IgD-negative memory B cell (primary cell): ENCODE data around the gene FGF12. TPM values are rescaled to one million over a fixed set of nuclear protein-coding genes. Genes with fewer than 3 reads are reported as not detected.
"Not testable (repeated sequence)": the region's sequence is repeated elsewhere in the genome, so short reads cannot be mapped to it uniquely, and the experiment has no call there.

Experiments
- H3K27ac Mint-ChIP-seq, 3 donors: one replicate each; pipeline ENCODE4 v1.8.0; 2020 to 2022; ENCODE audit warnings: mild to moderate bottlenecking in 3 of 3, mixed read lengths in 3 of 3, moderate library complexity in 1 of 3
- H3K27me3 Mint-ChIP-seq: one replicate; pipeline ENCODE4 v1.8.0; 2021; ENCODE audit warnings: mixed read lengths
- H3K36me3 Mint-ChIP-seq: one replicate; pipeline ENCODE4 v1.8.0; 2020; ENCODE audit warnings: mild to moderate bottlenecking, mixed read lengths
- H3K4me1 Mint-ChIP-seq, 3 donors: one replicate each; pipeline ENCODE4 v1.8.0; 2020 to 2022; ENCODE audit warnings: mixed read lengths in 3 of 3, mild to moderate bottlenecking in 1 of 3
- H3K4me3 Mint-ChIP-seq, 4 donors: one replicate each; pipeline ENCODE4 v1.8.0; 2020 to 2022; ENCODE audit warnings: mild to moderate bottlenecking in 4 of 4, mixed read lengths in 4 of 4, moderate library complexity in 3 of 4
- H3K9me3 Mint-ChIP-seq, 3 donors: one replicate each; pipeline ENCODE4 v1.8.0; 2020 to 2021; ENCODE audit warnings: mixed read lengths in 3 of 3, mild to moderate bottlenecking in 1 of 3
- polyA plus RNA-seq: library from polyadenylated mRNA; unstranded; fragments of 300-500 nt; fragmentation: Illumina TruSeq; gene quantifications from one replicate; pipeline ENCODE4 v1.2.3, GENCODE V29; 2021

FGF12 gene
- polyA plus RNA-seq, result 0.38 TPM

DNA sequence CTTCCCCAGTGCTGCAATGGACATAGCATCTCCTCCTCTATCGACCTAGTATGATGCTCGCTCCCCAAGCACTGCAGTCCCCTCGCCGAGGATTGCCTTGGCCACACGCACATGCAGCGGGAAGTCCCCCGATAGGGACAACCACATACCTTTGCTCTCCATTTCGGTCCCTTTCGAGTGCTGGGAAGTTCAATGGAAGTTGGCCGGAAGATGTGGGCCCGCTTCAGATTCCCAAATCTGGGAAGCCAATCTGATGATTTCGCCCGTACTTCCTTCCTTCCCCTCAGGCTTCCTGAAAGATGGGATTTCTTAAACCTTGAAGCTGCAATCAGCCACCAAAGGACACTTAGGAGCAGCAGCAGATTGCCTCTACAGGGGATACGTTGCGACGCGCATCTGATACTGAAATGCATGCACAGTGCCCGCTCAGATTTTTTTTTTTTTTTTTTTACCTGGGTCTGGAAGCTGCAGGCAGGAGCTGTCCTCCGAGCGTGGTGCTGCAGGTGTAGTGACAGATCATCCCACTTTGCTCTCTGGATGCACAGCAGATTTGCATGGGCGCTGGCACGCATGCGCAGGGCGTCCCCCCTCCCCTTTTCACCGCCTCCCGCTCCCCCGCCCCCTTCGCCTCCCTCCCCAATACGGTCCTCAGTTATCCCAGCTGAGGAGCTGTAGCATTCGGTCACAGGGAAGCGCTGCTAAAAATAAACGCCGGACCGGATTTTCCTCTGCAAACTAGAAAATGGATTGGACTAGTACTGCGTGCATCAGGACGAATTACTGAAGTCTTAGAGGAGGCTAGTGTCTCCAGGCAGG is at the start of gene FGF12:
TSS of gene FGF12 (minus strand) at position 510 of the 816 bp plus-strand sequence.
- H3K27ac Mint-ChIP-seq, result no peak within 1 kb of the TSS
- H3K9me3 Mint-ChIP-seq, result peaks cover 0 to 1% (median 0%) of the 10 kb centered on the region in 3 donors
- peaks cover 0 to 6% (median 2%) of the 10 kb centered on the region in 3 donors for H3K4me1 Mint-ChIP-seq
- peaks cover 9% of the 10 kb centered on the region for H3K27me3 Mint-ChIP-seq
- no peak within 1 kb of the TSS for H3K4me3 Mint-ChIP-seq
- H3K36me3 Mint-ChIP-seq, result no peaks in the 10 kb centered on the region

GRCh38 chr3:192774341-192774740 is 47.0 kb upstream of the FGF12 start:
- not testable (repeated sequence) for H3K36me3 Mint-ChIP-seq, H3K27ac Mint-ChIP-seq, H3K4me3 Mint-ChIP-seq, H3K4me1 Mint-ChIP-seq, H3K27me3 Mint-ChIP-seq
- H3K9me3 Mint-ChIP-seq, result peaks cover 8 to 10% (median 10%) of the 10 kb centered on the region in 3 donors

- Mint-ChIP-seq H3K9me3 (peaks cover 8 to 10% (median 8%) of the 10 kb centered on the region in 3 donors), H3K4me3 (no peak overlapping the region), H3K4me1 (peaks cover 0 to 2% (median 0%) of the 10 kb centered on the region in 3 donors), H3K27ac (no peak overlapping the region), H3K27me3 (no peaks in the 10 kb centered on the region), H3K36me3 (peaks cover 4% of the 10 kb centered on the region)
These were observed 45.0 kb upstream of the FGF12 start for GRCh38 chr3:192772240-192772894.

DNA sequence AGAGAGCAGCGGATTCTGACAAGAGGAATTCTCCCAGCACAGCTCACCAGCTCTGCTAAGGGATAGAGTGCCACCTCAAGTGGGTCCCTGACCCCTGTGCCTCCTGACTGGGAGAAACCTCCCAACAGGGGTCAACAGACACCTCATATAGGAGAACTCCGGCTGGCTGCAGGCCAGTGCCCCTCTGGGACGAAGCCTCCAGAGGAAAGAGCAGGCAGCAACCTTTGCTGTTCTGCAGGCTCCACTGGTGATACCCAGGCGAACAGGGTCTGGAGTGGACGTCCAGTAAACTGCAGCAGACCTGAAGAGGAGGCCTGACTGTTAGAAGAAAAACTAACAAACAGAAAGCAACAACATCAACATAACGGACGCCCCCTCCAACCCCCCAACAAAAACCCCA is 31.3 kb upstream of the FGF12 start:
- H3K4me3 Mint-ChIP-seq, result no peak overlapping the region
- no peaks in the 10 kb centered on the region for H3K27me3 Mint-ChIP-seq
- H3K9me3 Mint-ChIP-seq, result peaks cover 0 to 11% (median 0%) of the 10 kb centered on the region in 3 donors
- no peaks in the 10 kb centered on the region for H3K36me3 Mint-ChIP-seq
- no peaks in the 10 kb centered on the region for H3K4me1 Mint-ChIP-seq
- H3K27ac Mint-ChIP-seq, result no peak overlapping the region

DNA sequence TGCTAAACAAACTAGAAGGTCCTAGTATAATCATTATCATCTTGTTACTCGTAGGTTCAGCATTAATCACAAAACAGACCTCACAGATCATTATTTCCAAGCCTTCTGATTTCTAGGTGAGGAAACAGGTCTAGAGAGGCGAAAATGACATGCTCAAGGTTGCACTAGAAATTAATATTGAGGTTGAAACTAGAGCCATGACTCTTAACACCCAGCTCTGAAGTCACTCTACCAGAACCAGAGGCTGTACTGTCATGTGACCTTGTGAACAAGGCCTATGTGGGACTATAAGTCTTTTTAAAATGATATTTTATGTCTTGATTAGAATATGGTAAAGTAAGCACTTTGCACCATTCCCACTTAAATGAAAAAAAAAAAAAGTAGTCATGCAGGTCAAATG is 23.8 kb upstream of the FGF12 start:
- no peaks in the 10 kb centered on the region for H3K36me3 Mint-ChIP-seq
- peaks cover 2% of the 10 kb centered on the region for H3K27me3 Mint-ChIP-seq
- no peak overlapping the region for H3K27ac Mint-ChIP-seq
- H3K4me3 Mint-ChIP-seq, result no peak overlapping the region
- no peaks in the 10 kb centered on the region for H3K4me1 Mint-ChIP-seq
- H3K9me3 Mint-ChIP-seq, result peaks cover 0 to 2% (median 0%) of the 10 kb centered on the region in 3 donors

DNA sequence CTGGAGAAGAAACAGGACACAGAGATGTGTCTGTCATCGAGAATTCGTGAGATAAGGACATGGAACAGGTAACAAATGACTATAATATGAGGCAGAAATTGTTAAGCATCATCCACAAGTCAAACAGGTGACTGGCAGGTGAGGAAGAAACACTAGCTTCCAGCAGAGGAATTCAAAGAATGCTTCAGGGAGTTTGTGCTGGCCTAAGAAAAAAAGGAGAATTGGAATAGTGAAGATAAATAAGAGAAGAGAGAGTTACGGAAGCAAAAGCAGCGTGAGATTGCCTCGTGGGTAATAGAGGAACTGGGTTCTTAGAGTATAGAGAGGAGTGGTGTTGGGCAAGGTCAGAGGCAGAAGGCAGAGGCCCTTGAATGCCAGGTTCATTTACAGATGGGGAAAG is 22.9 kb upstream of the FGF12 start:
- no peaks in the 10 kb centered on the region for H3K36me3 Mint-ChIP-seq
- no peak overlapping the region for H3K4me3 Mint-ChIP-seq
- H3K27me3 Mint-ChIP-seq, result peaks cover 3% of the 10 kb centered on the region
- H3K4me1 Mint-ChIP-seq, result no peaks in the 10 kb centered on the region
- peaks cover 0 to 2% (median 0%) of the 10 kb centered on the region in 3 donors for H3K9me3 Mint-ChIP-seq
- no peak overlapping the region for H3K27ac Mint-ChIP-seq

DNA sequence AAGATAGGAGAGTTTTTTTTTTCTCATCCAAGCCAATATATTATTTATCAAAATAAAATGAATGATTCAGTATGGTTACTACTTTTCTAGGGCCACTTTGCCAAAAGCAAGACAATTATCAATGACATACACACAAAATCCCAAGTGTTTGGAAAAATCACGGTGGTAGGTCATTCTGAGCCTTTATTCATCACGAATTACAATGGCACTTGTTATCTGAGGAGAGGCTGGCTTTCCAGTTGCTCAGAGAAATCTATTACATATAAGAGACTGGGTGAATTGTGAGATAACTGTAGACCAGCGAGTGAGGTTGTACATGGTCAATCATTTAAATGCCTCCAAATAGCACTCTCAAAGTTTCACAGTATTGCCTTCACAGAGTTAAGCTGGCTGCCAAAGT is 20.4 kb upstream of the FGF12 start:
- Mint-ChIP-seq H3K4me3 (no peak overlapping the region), H3K27ac (no peak overlapping the region), H3K27me3 (peaks cover 4% of the 10 kb centered on the region), H3K4me1 (no peaks in the 10 kb centered on the region), H3K36me3 (no peaks in the 10 kb centered on the region), H3K9me3 (peaks cover 0 to 2% (median 0%) of the 10 kb centered on the region in 3 donors)

DNA sequence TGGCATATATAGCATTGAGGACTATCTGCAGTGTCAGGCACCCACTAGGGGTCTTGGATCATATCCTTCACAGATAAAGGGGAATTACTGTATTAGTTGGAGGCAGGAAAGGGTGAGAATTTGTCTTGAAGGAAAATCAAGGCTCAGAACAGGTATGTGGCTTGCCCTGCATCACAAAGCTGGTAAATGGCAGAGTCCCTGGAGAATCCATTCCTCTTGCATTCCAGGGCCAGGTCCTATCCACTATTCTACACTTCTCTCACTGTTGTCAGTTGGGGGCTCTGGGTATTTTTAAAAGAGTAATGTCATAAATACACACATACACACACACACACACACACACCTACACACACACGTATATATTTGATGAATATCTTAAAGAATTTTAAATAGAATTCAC is 19.8 kb upstream of the FGF12 start:
- Mint-ChIP-seq H3K36me3 (no peaks in the 10 kb centered on the region), H3K4me1 (no peaks in the 10 kb centered on the region), H3K4me3 (peak overlapping the region in 1 of 4 donors; percentile 29), H3K27ac (no peak overlapping the region), H3K9me3 (peaks cover 0 to 2% (median 0%) of the 10 kb centered on the region in 3 donors), H3K27me3 (peaks cover 3% of the 10 kb centered on the region)

GRCh38 chr3:192745150-192745549 is 17.8 kb upstream of the FGF12 start:
- Mint-ChIP-seq H3K9me3 (peaks cover 0 to 2% (median 0%) of the 10 kb centered on the region in 3 donors), H3K36me3 (no peaks in the 10 kb centered on the region), H3K4me3 (peak overlapping the region in 1 of 4 donors; percentile 32), H3K27ac (no peak overlapping the region), H3K4me1 (no peaks in the 10 kb centered on the region), H3K27me3 (peaks cover 3% of the 10 kb centered on the region)

DNA sequence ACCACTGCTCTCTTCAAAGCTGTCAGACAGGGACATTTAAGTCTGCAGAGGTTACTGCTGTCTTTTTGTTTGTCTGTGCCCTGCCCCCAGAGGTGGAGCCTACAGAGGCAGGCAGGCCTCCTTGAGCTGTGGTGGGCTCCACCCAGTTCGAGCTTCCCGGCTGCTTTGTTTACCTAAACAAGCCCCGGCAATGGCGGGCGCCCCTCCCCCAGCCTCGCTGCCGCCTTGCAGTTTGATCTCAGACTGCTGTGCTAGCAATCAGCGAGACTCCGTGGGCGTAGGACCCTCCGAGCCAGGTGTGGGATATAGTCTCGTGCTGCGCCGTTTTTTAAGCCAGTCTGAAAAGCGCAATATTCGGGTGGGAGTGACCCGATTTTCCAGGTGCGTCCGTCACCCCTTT is 17.3 kb upstream of the FGF12 start:
- H3K4me3 Mint-ChIP-seq, result peak overlapping the region in 1 of 4 donors; percentile 75
- not testable (repeated sequence) for H3K36me3 Mint-ChIP-seq

GRCh38 chr3:192737506-192737905 is 10.2 kb upstream of the FGF12 start:
- no peak overlapping the region for H3K4me3 Mint-ChIP-seq
- no peak overlapping the region for H3K27ac Mint-ChIP-seq
- H3K4me1 Mint-ChIP-seq, result no peaks in the 10 kb centered on the region
- no peaks in the 10 kb centered on the region for H3K36me3 Mint-ChIP-seq
- no peaks in the 10 kb centered on the region for H3K27me3 Mint-ChIP-seq
- peaks cover 0 to 2% (median 0%) of the 10 kb centered on the region in 3 donors for H3K9me3 Mint-ChIP-seq

More for the DNA sequence above, 17.3 kb upstream of the FGF12 start:
- H3K9me3 Mint-ChIP-seq, H3K27ac Mint-ChIP-seq, H3K4me1 Mint-ChIP-seq, H3K27me3 Mint-ChIP-seq: not testable (repeated sequence)

DNA sequence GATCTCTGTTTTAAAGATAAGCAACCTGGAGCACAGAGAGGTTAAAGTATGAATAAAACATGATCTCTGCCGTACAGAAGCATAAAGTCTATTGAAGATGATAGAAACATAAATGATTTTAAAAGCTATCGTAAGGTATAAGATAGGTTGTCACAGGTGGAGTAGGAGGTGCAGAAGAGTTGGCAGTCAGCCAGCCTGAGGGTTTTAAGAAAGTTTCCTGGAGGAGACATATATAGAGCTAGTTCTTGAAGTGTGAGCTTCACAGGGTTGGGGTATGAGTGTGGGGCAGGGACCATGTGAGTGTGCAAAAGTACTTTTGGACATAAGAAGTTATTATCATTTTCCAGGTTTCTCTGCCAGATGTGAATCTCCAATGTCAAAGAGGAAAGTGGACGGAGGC is 3.9 kb upstream of the FGF12 start:
- no peak overlapping the region for H3K27ac Mint-ChIP-seq
- peaks cover 9% of the 10 kb centered on the region for H3K27me3 Mint-ChIP-seq
- no peaks in the 10 kb centered on the region for H3K36me3 Mint-ChIP-seq
- peaks cover 0 to 2% (median 0%) of the 10 kb centered on the region in 3 donors for H3K9me3 Mint-ChIP-seq
- no peak overlapping the region for H3K4me3 Mint-ChIP-seq
- H3K4me1 Mint-ChIP-seq, result peaks cover 0 to 6% (median 2%) of the 10 kb centered on the region in 3 donors

DNA sequence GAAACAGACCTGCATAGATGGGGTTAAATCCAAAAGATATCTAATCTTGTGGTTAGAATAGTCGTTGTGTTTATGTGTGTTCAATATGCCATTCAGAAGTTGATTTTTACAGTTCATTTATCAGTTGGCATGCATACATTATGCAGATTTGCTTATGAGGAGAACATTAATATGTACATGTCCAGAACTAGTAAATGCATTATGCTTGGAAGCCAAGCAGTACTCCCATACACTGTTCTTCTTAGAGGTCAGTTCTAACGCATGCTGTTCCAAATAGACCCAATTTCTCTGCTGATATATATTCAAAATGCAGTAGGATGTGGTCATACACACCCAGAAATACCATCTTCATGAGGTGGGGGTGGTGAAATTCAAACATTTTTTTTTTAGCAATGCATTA is 956 bp downstream of the FGF12 start:
- H3K4me1 Mint-ChIP-seq, result peaks cover 0 to 6% (median 2%) of the 10 kb centered on the region in 3 donors
- H3K9me3 Mint-ChIP-seq, result peaks cover 0 to 1% (median 0%) of the 10 kb centered on the region in 3 donors
- H3K36me3 Mint-ChIP-seq, result no peaks in the 10 kb centered on the region
- H3K4me3 Mint-ChIP-seq, result no peak overlapping the region
- H3K27ac Mint-ChIP-seq, result no peak overlapping the region
- peaks cover 9% of the 10 kb centered on the region for H3K27me3 Mint-ChIP-seq

GRCh38 chr3:192719964-192720363 is 7.4 kb downstream of the FGF12 start:
- Mint-ChIP-seq H3K4me3 (no peak overlapping the region), H3K27me3 (peaks cover 4% of the 10 kb centered on the region), H3K36me3 (no peaks in the 10 kb centered on the region), H3K9me3 (no peaks in the 10 kb centered on the region), H3K27ac (no peak overlapping the region), H3K4me1 (no peaks in the 10 kb centered on the region)

GRCh38 chr3:192718156-192718555 is 9.2 kb downstream of the FGF12 start:
- no peaks in the 10 kb centered on the region for H3K4me1 Mint-ChIP-seq
- no peak overlapping the region for H3K4me3 Mint-ChIP-seq
- no peak overlapping the region for H3K27ac Mint-ChIP-seq
- no peaks in the 10 kb centered on the region for H3K9me3 Mint-ChIP-seq
- no peaks in the 10 kb centered on the region for H3K36me3 Mint-ChIP-seq
- peaks cover 4% of the 10 kb centered on the region for H3K27me3 Mint-ChIP-seq
